Measurements from ENCODE around the gene PODN.
A peak's percentile ranks its signal among the peaks of the same experiment; 100 is the strongest.

Gene PODN

DNA sequence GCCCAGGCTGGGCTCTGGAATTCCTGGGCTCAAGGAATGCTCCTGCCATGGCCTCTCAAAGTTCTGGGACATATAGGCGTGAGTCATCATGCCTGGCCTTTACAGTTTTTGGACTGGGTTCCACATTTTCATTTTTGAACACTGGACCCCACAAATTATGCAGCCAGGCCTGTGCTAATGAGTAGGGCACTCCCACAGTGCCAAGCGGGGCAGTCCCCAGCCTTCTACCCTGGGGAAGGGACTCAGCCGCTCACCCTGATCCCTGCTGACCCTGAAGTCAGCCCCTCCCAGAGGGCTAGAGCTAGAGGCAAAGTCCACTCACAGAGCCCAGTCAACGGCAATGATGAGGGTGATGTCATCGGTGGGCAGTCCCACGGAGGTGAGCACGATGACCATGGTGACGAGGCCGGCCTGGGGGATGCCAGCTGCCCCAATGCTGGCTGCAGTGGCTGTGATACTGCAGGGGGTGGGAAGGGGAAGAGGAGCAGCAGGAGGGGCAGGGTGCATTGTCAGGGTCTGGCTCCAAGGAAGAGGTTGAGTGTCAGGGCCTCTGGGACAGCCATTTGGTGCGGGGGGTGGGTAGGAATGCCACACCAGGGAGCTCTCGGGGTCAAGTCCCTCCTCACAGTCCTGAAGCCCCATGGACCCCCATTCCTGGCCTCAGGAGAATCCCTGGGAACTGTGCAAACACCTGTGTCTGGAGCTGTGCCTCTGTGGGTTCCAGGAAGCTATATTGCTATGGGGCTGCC lies 27.6 kb downstream of the PODN start:
- Histone ChIP-seq H2AK5ac (ENCODE audit: low read length, severe bottlenecking) (no peak overlapping the region), H3K23ac (ENCODE audit: low read length in 2 of 2) (no peak overlapping the region), H3K4me1 (ENCODE audit: control insufficient read depth, insufficient read depth, low read depth, low read length) (peaks cover 24% of the 10 kb centered on the region), H3K27ac (ENCODE audit: low read length, poor library complexity, severe bottlenecking) (no peak overlapping the region), H3K18ac (ENCODE audit: low read depth in 1 of 2, low read length in 2 of 2) (peak overlapping the region; percentile 53 to 71), H3K4me3 (ENCODE audit: insufficient read depth in 1 of 2, low read depth in 1 of 2, low read length in 2 of 2) (no peak overlapping the region), H2BK5ac (ENCODE audit: low read depth, low read length, poor library complexity, severe bottlenecking) (no peak overlapping the region), H2AFZ (ENCODE audit: low read depth, low read length) (no peak overlapping the region), H3K9me3 (ENCODE audit: control insufficient read depth, low read length) (no peaks in the 10 kb centered on the region), H3K27me3 (ENCODE audit: control insufficient read depth in 1 of 2, insufficient read depth in 1 of 2, low read length in 2 of 2) (no peaks in the 10 kb centered on the region), H3K4me2 (ENCODE audit: low read length, poor library complexity, severe bottlenecking) (no peak overlapping the region), H3K79me1 (replicated peaks; ENCODE audit: low read length, poor library complexity, severe bottlenecking) (no peaks in the 10 kb centered on the region), H3K4ac (ENCODE audit: low read depth in 1 of 2, low read length in 2 of 2) (peak overlapping the region in 1 of 2 experiments; percentile 46), H4K8ac (ENCODE audit: low read length) (peak overlapping the region; percentile 52), H2BK12ac (ENCODE audit: low read length in 2 of 2) (peak overlapping the region; percentile 33 to 80), H2BK120ac (ENCODE audit: low read depth, low read length) (no peak overlapping the region), H3K36me3 (ENCODE audit: control insufficient read depth in 1 of 2, insufficient read depth in 2 of 2, low read depth in 1 of 2, low read length in 2 of 2) (peaks cover 3 to 33% of the 10 kb centered on the region in 2 experiments), H4K91ac (ENCODE audit: low read length) (peak overlapping the region; percentile 64), H3K9ac (ENCODE audit: low read length) (no peak overlapping the region), H3K14ac (ENCODE audit: low read length in 2 of 2) (peak overlapping the region in 1 of 2 experiments; percentile 61), H2BK15ac (ENCODE audit: low read depth, poor library complexity, severe bottlenecking) (no peak overlapping the region)
- 82% methylated on average over 11 of the region's 11 CpGs for WGBS
- peak; percentile 39 for DNase-seq

DNA sequence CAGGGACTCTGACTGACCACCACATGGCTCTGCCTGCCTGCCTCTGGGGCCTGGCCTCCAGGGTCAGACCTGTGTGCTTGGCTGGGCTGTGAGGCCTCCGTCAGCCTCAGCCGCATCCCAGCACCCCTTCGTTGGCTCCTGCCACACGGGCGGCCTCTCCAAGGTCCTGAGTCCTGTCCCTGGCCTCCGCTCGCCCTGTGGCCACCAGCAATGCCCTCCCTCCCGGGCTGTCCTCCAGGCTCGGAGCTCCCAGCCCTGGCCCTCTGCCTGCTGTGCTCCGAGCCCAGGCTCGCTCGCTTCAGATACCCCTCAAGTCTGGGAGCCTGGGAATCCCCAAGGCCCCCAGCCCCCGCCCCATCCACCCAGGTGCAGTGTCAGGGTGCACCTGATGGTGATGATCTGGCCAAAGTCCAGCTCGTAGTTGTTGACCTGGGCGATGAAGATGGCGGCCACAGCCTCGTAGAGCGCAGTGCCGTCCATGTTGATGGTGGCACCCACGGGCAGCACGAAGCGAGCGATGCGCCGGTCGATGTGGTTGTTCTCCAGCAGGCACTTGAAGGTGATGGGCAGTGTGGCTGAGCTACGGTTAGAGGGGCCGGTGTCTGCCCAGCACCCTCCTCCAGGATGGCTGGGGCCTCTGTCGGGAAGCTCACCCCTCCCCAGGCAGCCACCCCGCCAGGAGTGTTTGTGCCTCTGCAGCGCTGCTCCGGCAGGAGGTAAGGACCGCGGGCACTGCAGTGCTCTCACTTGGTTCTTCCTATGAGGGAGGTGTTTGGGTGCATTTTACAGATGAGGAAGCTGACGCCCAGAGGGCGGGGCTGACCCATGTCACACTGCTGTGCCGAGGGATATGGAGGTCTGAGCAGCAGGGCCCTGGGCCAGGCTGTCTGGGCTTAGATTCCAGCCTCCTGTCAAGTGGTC lies 28.5 kb downstream of the PODN start:
- H3K4ac ChIP-seq (ENCODE audit: low read depth in 1 of 2, low read length in 2 of 2), result peak overlapping the region; percentile 4 to 46
- peak overlapping the region; percentile 52 for H4K8ac ChIP-seq (ENCODE audit: low read length)
- H3K14ac ChIP-seq (ENCODE audit: low read length in 2 of 2), result no peak overlapping the region
- no peaks in the 10 kb centered on the region for H3K27me3 ChIP-seq (ENCODE audit: control insufficient read depth in 1 of 2, insufficient read depth in 1 of 2, low read length in 2 of 2)
- no peak overlapping the region for H3K23ac ChIP-seq (ENCODE audit: low read length in 2 of 2)
- H2BK12ac ChIP-seq (ENCODE audit: low read length in 2 of 2), result peak overlapping the region; percentile 46 to 52
- H2BK15ac ChIP-seq (ENCODE audit: low read depth, poor library complexity, severe bottlenecking), result peak overlapping the region; percentile 65
- no peaks in the 10 kb centered on the region for H3K9me3 ChIP-seq (ENCODE audit: control insufficient read depth, low read length)
- WGBS, result 94% methylated on average over 37 of the region's 37 CpGs
- no peak overlapping the region for H3K4me2 ChIP-seq (ENCODE audit: low read length, poor library complexity, severe bottlenecking)
- H3K18ac ChIP-seq (ENCODE audit: low read depth in 1 of 2, low read length in 2 of 2), result peak overlapping the region in 1 of 2 experiments; percentile 53
- H2AFZ ChIP-seq (ENCODE audit: low read depth, low read length), result no peak overlapping the region
- peak overlapping the region; percentile 35 for H2BK120ac ChIP-seq (ENCODE audit: low read depth, low read length)
- H2BK5ac ChIP-seq (ENCODE audit: low read depth, low read length, poor library complexity, severe bottlenecking), result no peak overlapping the region
- no peak overlapping the region for H3K9ac ChIP-seq (ENCODE audit: low read length)
- no peaks in the 10 kb centered on the region for H3K79me1 ChIP-seq (replicated peaks; ENCODE audit: low read length, poor library complexity, severe bottlenecking)
- H2AK5ac ChIP-seq (ENCODE audit: low read length, severe bottlenecking), result no peak overlapping the region
- DNase-seq, result no peak
- H3K4me3 ChIP-seq (ENCODE audit: insufficient read depth in 1 of 2, low read depth in 1 of 2, low read length in 2 of 2), result no peak overlapping the region
- H3K27ac ChIP-seq (ENCODE audit: low read length, poor library complexity, severe bottlenecking), result no peak overlapping the region
- H4K91ac ChIP-seq (ENCODE audit: low read length), result peak overlapping the region; percentile 65
- H3K4me1 ChIP-seq (ENCODE audit: control insufficient read depth, insufficient read depth, low read depth, low read length), result peaks cover 30% of the 10 kb centered on the region
- peaks cover 3 to 30% of the 10 kb centered on the region in 2 experiments for H3K36me3 ChIP-seq (ENCODE audit: control insufficient read depth in 1 of 2, insufficient read depth in 2 of 2, low read depth in 1 of 2, low read length in 2 of 2)

DNA sequence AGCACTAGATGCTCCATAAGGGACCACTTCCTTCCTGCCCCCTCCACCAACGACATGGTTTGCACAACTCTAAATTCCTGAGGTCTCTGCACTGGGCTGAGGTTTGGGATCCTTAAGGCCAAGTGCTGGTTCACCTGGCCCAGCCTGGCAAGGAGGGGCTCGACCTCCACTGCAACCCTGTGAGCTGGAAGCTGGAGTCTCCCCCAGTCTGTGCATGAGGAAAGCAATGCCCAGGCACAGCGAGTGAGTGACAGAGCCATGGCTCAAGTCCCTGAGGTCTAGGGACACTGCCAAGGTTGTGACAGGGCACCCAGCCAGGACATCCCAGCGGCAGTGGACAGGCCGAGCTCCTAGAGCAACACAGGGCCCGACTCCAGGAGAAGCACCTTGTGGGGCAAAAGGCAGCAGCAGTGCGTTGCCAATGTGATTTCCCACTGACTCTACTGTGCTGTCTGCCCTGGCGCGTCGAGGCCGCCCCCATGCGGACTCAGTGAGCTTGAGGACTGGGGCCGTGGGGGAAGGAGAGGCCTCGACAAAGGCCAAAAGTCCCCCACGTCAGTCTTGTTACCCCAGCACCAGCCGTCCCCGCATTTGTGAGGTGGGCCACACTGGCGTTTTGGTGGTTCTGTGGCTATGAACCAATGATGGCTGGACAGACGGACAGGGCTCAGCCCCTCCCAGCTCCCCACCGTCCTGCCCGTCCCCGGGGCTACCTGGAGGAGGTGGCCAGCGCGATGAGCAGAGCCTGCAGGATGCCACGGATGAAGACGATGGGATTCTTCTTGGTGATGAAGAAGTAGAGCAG lies 30.0 kb downstream of the PODN start:
- Histone ChIP-seq H3K9ac (ENCODE audit: low read length) (no peak overlapping the region), H3K4ac (ENCODE audit: low read depth in 1 of 2, low read length in 2 of 2) (no peak overlapping the region), H3K4me2 (ENCODE audit: low read length, poor library complexity, severe bottlenecking) (no peak overlapping the region), H4K91ac (ENCODE audit: low read length) (peak overlapping the region; percentile 64), H3K36me3 (ENCODE audit: control insufficient read depth in 1 of 2, insufficient read depth in 2 of 2, low read depth in 1 of 2, low read length in 2 of 2) (peaks cover 3 to 14% of the 10 kb centered on the region in 2 experiments), H2AFZ (ENCODE audit: low read depth, low read length) (no peak overlapping the region), H3K18ac (ENCODE audit: low read depth in 1 of 2, low read length in 2 of 2) (no peak overlapping the region), H3K4me1 (ENCODE audit: control insufficient read depth, insufficient read depth, low read depth, low read length) (peaks cover 20% of the 10 kb centered on the region), H3K4me3 (ENCODE audit: insufficient read depth in 1 of 2, low read depth in 1 of 2, low read length in 2 of 2) (no peak overlapping the region), H3K79me1 (replicated peaks; ENCODE audit: low read length, poor library complexity, severe bottlenecking) (no peaks in the 10 kb centered on the region), H2BK120ac (ENCODE audit: low read depth, low read length) (no peak overlapping the region), H3K14ac (ENCODE audit: low read length in 2 of 2) (no peak overlapping the region), H3K27me3 (ENCODE audit: control insufficient read depth in 1 of 2, insufficient read depth in 1 of 2, low read length in 2 of 2) (no peaks in the 10 kb centered on the region), H3K23ac (ENCODE audit: low read length in 2 of 2) (no peak overlapping the region), H3K27ac (ENCODE audit: low read length, poor library complexity, severe bottlenecking) (no peak overlapping the region), H4K8ac (ENCODE audit: low read length) (no peak overlapping the region), H2AK5ac (ENCODE audit: low read length, severe bottlenecking) (no peak overlapping the region), H2BK12ac (ENCODE audit: low read length in 2 of 2) (peak overlapping the region in 1 of 2 experiments; percentile 19), H3K9me3 (ENCODE audit: control insufficient read depth, low read length) (no peaks in the 10 kb centered on the region), H2BK15ac (ENCODE audit: low read depth, poor library complexity, severe bottlenecking) (no peak overlapping the region), H2BK5ac (ENCODE audit: low read depth, low read length, poor library complexity, severe bottlenecking) (no peak overlapping the region)
- DNase-seq, result no peak
- WGBS, result 93% methylated on average over 26 of the region's 26 CpGs

Data from mesenchymal stem cell (in vitro differentiated cells and primary cell).